Loucy (cell line): ENCODE data around the gene ARMH2.

Source experiments
- H2AFZ ChIP-seq: fragments of 200-600 bp; sonication (generic); 2 replicates; pipeline ENCODE4 v1.6.0; 2016; ENCODE audit warnings: antibody characterized with exemption, mild to moderate bottlenecking, low read length, moderate library complexity
- H3F3A ChIP-seq: fragments of 200-600 bp; 2 replicates; pipeline ENCODE4 v1.6.0; 2016; ENCODE audit warnings: antibody characterized with exemption, low read depth, mild to moderate bottlenecking
- H3K27me3 ChIP-seq: fragments of 200-600 bp; sonication (generic); 2 replicates; pipeline ENCODE4 v1.6.1; 2014; ENCODE audit warnings: low read length, mild to moderate bottlenecking; ENCODE audit not compliant: insufficient read depth, poor library complexity, severe bottlenecking
- H3K36me3 ChIP-seq: fragments of 200-600 bp; sonication (generic); 2 replicates; pipeline ENCODE4 v1.6.1; 2016; ENCODE audit warnings: low read length; ENCODE audit not compliant: insufficient read depth
- H3K4me1 ChIP-seq: fragments of 200-600 bp; sonication (generic); 2 replicates; pipeline ENCODE4 v1.5.1; 2014; ENCODE audit warnings: low read length, mild to moderate bottlenecking; ENCODE audit not compliant: insufficient read depth, poor library complexity, severe bottlenecking
- H3K4me2 ChIP-seq: fragments of 200-600 bp; sonication (generic); 2 replicates; pipeline ENCODE4 v1.6.0; 2014; ENCODE audit warnings: antibody characterized with exemption, low read length, low read depth, mild to moderate bottlenecking; ENCODE audit not compliant: poor library complexity, severe bottlenecking
- H3K4me3 ChIP-seq: fragments of 200-600 bp; sonication (generic); 2 replicates; pipeline ENCODE4 v1.5.1; 2014; ENCODE audit warnings: low read length, mild to moderate bottlenecking, mixed read lengths; ENCODE audit not compliant: poor library complexity, severe bottlenecking
- H3K79me2 ChIP-seq: fragments of 200-600 bp; sonication (generic); 2 replicates; pipeline ENCODE4 v1.6.1; 2014; ENCODE audit warnings: low read length; ENCODE audit not compliant: insufficient read depth
- H3K9ac ChIP-seq: fragments of 200-600 bp; sonication (generic); 2 replicates; pipeline ENCODE4 v1.6.0; 2014; ENCODE audit warnings: mild to moderate bottlenecking, low read depth, low read length, moderate library complexity; ENCODE audit not compliant: poor library complexity, severe bottlenecking
- H3K9me2 ChIP-seq: fragments of 200-600 bp; sonication (generic); replicated peaks from 2 replicates; pipeline ENCODE4 v1.6.1; 2016; ENCODE audit warnings: low read depth, low read length, mixed read lengths
- H3K9me3 ChIP-seq: fragments of 200-600 bp; sonication (generic); 2 replicates; pipeline ENCODE4 v1.6.1; 2014; ENCODE audit warnings: mild to moderate bottlenecking, antibody characterized with exemption, low read length, low read depth; ENCODE audit not compliant: insufficient read depth
- H4K20me1 ChIP-seq: fragments of 200-600 bp; sonication (generic); 2 replicates; pipeline ENCODE4 v1.6.0; 2014; ENCODE audit warnings: antibody characterized with exemption, low read length, mild to moderate bottlenecking; ENCODE audit not compliant: insufficient read depth, poor library complexity, severe bottlenecking
- EZH2phosphoT487 ChIP-seq: fragments of 200-600 bp; IDR thresholded peaks from 2 replicates; pipeline ENCODE4 v1.6.1; 2018; ENCODE audit warnings: antibody characterized with exemption, mild to moderate bottlenecking, moderate library complexity, borderline replicate concordance
- TF ChIP-seq, protein P1 (sequence below): fragments of 200-600 bp; sonication (generic); conservative IDR thresholded peaks from 2 replicates; pipeline ENCODE4 v1.5.1; 2014; ENCODE audit warnings: mild to moderate bottlenecking, antibody characterized with exemption, low read length

Gene ARMH2

DNA sequence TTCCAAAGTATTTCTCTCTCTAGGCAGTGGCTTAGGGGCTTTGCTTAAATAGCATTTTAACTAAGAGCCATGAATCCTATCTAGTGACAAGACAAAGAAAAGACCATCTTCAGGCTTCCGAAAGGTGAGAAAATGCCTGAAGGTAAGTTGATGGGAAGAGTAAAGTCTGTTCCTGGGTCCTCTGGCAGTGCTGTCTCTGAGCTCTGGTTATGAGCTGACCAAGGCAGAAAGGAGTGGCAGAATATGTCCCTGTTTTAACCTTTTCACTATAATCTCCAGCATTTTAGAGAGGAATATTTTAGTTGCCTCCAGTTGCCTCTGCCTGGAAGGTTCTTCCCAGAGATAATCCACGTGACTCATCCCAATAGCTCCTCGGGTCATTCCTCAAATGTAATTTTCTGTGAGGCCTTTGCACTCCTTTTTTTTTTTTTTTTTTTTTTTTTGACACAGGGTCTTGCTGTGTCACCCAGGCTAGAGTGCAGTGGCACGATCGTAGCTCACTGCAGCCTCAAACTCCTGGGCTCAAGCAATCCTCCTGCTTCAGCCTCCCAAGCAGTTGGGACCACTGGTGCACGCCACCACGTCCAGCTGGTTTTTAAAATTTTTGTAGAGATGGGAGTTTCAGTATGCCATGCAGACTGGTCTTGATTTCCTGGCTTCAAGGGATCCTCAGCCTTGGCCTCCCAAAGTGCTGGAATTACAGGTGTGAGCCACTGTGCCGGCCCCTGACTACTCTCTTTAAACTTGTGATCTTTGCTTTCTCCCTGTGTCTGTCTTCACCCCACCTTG lies 3.7 kb upstream of the ARMH2 start:
- Histone ChIP-seq H3K27me3 (no peaks in the 10 kb centered on the region), H2AFZ (no peak overlapping the region), H3K36me3 (peaks cover 39% of the 10 kb centered on the region; the same call in 1 of the 2 replicates), H4K20me1 (no peaks in the 10 kb centered on the region), H3K9me2 (no peaks in the 10 kb centered on the region), H3F3A (no peaks in the 10 kb centered on the region), H3K9me3 (no peaks in the 10 kb centered on the region), H3K9ac (no peak overlapping the region), H3K79me2 (no peaks in the 10 kb centered on the region), H3K4me1 (no peaks in the 10 kb centered on the region), H3K4me3 (no peak overlapping the region), H3K4me2 (no peak overlapping the region)
- TF ChIP-seq, protein P1, sequence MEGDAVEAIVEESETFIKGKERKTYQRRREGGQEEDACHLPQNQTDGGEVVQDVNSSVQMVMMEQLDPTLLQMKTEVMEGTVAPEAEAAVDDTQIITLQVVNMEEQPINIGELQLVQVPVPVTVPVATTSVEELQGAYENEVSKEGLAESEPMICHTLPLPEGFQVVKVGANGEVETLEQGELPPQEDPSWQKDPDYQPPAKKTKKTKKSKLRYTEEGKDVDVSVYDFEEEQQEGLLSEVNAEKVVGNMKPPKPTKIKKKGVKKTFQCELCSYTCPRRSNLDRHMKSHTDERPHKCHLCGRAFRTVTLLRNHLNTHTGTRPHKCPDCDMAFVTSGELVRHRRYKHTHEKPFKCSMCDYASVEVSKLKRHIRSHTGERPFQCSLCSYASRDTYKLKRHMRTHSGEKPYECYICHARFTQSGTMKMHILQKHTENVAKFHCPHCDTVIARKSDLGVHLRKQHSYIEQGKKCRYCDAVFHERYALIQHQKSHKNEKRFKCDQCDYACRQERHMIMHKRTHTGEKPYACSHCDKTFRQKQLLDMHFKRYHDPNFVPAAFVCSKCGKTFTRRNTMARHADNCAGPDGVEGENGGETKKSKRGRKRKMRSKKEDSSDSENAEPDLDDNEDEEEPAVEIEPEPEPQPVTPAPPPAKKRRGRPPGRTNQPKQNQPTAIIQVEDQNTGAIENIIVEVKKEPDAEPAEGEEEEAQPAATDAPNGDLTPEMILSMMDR = no peak
- TF ChIP-seq EZH2phosphoT487 = no peak

DNA sequence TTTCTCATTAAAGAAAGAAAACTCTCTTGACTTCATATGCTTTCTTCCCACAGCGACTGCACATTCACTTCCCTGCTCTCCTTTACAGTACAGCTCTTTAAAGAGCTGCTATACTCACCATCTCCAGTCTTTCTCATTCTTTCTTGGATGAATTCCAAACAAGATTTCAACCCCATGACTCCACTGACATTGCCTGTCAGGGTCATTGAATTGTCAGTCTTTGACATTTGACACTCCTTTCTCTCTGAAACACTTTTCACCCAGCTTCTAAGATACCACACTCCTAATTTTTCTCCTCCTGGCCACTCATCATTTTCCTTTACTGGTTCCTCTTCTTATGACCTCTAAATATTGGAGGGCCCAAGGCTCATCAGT lies 811 bp upstream of the ARMH2 start:
- Histone ChIP-seq H3K79me2 (no peaks in the 10 kb centered on the region), H3F3A (no peaks in the 10 kb centered on the region), H2AFZ (no peak overlapping the region), H3K9me2 (no peaks in the 10 kb centered on the region), H3K4me3 (no peak overlapping the region), H3K9ac (no peak overlapping the region), H3K36me3 (peaks cover 12% of the 10 kb centered on the region; the same call in 1 of the 2 replicates), H4K20me1 (no peaks in the 10 kb centered on the region), H3K4me2 (no peak overlapping the region), H3K4me1 (no peaks in the 10 kb centered on the region), H3K27me3 (no peaks in the 10 kb centered on the region), H3K9me3 (no peaks in the 10 kb centered on the region)
- no peak for TF ChIP-seq EZH2phosphoT487
- TF ChIP-seq, protein P1 = no peak

DNA sequence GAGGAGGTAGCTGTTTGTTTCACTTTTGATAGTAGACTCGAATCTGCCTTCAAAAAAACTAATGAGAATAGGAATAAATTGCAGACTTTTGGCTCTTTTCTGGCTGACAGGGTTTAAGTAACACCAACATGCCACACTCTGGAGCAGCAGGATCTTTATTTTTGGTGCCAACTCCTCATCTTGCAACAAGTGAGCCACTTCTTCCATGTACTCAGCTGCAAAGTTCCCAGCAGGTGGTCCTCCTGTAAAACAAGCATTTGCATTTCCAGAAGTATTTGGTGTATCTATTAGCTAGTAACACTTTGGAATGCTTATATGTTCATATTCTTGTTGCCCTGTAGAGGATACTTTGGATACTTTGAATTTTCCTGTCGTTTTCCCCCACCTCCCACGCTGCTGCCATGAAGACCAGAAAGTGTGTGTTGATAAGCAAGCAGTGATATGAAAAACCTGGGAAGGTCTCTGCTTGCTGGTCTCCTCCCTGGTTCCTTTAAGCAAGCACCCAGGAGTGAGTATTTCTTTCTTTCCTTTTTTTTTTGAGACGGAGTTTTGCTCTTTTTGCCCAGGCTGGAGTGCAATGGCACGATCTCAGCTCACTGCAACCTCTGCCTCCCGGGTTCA lies 1.0 kb downstream of the ARMH2 start:
- no peak overlapping the region for H3K9ac ChIP-seq
- TF ChIP-seq, protein P1 = no peak
- no peak for TF ChIP-seq EZH2phosphoT487
- no peaks in the 10 kb centered on the region for H3K4me1 ChIP-seq
- H3K9me2 ChIP-seq = no peaks in the 10 kb centered on the region
- no peak overlapping the region for H3K4me3 ChIP-seq
- H3K27me3 ChIP-seq = no peaks in the 10 kb centered on the region
- no peak overlapping the region for H3K4me2 ChIP-seq
- H2AFZ ChIP-seq = no peak overlapping the region
- H3F3A ChIP-seq = no peaks in the 10 kb centered on the region
- H3K9me3 ChIP-seq = no peaks in the 10 kb centered on the region
- H3K79me2 ChIP-seq = no peaks in the 10 kb centered on the region
- peaks cover 4% of the 10 kb centered on the region; the same call in 1 of the 2 replicates for H3K36me3 ChIP-seq
- H4K20me1 ChIP-seq = no peaks in the 10 kb centered on the region
